Fibroblast of mammary gland (primary cell): ENCODE results near the gene TNIP1.

ENCODE experiments used
- DNase-seq: peaks from one replicate; pipeline ENCODE4 v3.0.0-alpha.2; 2010; ENCODE audit warnings: low read depth
- H3K4me3 ChIP-seq: 2 replicates; pipeline ENCODE4 v1.5.1; 2011; ENCODE audit warnings: low read depth, mild to moderate bottlenecking, low read length, moderate library complexity; ENCODE audit not compliant: control insufficient read depth
- TF ChIP-seq, protein P1 (sequence below): conservative IDR thresholded peaks from 2 replicates; pipeline ENCODE4 v1.5.1; 2011; ENCODE audit warnings: low read depth, low read length, inconsistent platforms; ENCODE audit not compliant: control insufficient read depth, insufficient read depth

The TNIP1 gene

DNA sequence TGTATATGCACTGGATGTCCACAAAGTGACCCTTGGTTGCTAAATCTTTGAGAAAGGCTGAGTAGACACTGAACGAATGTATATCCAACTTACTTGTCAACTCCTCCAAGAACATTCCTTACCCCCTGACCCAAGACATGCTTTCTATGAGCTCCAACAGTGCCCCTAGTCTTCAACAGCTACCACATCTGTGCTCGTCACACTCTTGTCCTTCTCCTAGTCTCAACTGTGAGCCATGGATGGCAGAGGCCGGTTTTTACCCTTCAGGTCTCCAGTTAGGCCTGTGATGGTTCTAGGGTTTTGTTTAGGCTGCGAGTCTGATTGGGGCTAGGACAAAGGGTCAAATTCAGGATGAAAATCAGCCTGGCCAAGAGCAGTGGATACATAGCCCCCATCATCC is 79.4 kb downstream of the TNIP1 start:
- TF ChIP-seq, protein P1, sequence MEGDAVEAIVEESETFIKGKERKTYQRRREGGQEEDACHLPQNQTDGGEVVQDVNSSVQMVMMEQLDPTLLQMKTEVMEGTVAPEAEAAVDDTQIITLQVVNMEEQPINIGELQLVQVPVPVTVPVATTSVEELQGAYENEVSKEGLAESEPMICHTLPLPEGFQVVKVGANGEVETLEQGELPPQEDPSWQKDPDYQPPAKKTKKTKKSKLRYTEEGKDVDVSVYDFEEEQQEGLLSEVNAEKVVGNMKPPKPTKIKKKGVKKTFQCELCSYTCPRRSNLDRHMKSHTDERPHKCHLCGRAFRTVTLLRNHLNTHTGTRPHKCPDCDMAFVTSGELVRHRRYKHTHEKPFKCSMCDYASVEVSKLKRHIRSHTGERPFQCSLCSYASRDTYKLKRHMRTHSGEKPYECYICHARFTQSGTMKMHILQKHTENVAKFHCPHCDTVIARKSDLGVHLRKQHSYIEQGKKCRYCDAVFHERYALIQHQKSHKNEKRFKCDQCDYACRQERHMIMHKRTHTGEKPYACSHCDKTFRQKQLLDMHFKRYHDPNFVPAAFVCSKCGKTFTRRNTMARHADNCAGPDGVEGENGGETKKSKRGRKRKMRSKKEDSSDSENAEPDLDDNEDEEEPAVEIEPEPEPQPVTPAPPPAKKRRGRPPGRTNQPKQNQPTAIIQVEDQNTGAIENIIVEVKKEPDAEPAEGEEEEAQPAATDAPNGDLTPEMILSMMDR = no peak
- DNase-seq = no peak
- no peak overlapping the region for H3K4me3 ChIP-seq

DNA sequence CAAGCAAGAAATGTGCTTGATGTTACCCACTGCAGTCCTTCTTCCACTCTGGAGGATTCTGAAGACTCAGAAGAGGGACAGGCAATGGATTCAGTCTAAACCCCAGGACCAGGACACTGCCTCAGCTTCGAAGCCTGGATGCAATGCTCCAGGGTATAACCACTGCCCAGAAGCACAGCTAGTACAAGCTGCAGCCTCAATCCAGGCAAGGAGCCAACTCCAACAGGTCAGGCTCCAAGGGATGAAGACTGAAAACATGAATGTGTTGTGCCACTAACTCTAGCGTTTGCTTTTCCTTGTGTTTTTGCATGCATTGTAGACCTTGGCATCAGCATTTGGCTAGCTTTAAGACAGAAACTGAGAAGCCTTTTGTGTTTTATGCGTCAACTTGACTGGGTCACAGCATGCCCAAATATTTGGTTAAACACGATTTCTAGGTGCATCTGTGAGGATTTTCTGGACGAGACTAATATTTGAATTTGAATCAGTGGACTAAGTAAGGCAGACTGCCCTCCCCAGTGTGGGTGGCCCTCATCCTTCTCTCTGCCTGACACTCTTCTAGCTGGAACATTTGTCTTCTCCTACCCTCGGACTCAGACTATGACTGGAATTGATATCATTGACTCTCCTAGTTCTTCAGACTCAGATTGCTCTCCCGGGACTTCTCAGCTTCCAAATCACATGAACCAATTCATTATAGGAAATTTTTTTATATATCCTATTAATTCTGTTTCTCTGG is 81.0 kb downstream of the TNIP1 start:
- no peak overlapping the region for H3K4me3 ChIP-seq
- TF ChIP-seq, protein P1 = no peak
- DNase-seq = peak; percentile 34

DNA sequence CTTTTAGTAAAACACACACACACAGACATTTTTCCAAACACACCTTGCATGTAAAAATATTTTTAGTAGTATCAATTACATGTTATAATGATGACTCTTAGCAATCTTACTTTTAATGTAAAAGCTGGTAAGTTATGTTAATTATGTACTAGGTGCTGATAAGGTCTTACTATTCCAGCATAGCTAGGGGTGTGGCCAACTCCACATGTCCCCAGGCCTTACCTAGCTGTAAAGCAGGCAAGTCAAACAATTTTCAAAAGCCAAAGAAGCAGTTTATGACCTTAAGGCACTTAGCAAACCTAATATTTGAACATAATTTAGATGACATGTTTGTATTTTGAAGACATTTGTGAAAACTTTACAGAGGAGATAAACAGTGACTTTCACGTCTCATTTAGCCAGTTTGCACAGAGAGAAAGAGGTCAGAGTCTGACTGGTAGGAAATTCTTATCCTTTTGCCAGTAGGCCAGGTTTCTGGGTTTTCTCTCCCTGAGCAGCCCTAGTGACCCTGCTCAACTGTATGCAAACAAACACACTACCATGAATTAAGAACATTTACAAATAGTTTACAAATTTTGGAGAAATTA is 86.9 kb downstream of the TNIP1 start:
- TF ChIP-seq, protein P1 = no peak
- no peak for DNase-seq
- H3K4me3 ChIP-seq = no peak overlapping the region

DNA sequence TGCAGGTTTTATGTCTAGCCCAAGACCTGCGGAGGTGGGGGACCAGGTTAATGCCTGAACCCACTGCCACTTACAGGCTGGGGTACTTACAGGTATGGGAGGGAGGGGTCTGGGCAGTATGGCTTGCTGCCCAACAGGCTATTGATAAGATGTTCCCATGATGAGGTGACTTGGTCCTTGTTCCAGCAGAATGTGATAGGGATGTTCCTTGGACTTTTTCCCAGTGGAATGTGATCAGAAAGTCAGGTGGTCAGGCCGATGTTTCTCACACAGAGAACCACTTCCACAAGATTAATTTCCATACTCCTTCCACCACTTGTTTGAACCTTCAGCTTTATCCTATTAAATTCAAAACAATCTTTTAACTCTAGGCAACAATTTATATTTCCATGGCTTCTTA is 87.4 kb downstream of the TNIP1 start:
- no peak overlapping the region for H3K4me3 ChIP-seq
- TF ChIP-seq, protein P1 = no peak
- DNase-seq = no peak

DNA sequence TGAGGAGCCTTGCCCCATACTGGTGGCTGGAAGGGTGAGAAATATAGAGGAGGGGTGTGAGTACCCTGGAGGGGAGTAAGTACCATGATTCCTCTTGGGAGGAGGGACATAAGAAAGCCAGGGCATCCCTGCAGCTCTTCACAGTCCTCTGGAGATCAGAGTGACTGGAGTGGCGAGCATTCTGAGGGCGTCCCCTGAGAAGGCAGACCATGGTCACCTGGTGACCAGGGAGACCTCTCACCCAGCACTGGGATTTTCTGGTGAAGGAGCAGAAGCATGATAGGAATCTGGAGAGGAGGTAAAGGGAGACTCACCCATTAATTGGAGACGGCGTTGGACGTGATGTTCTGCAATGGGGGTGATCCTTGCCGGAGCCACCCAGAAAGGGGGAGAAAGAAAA is 88.1 kb downstream of the TNIP1 start:
- TF ChIP-seq, protein P1 = no peak
- no peak overlapping the region for H3K4me3 ChIP-seq
- no peak for DNase-seq

DNA sequence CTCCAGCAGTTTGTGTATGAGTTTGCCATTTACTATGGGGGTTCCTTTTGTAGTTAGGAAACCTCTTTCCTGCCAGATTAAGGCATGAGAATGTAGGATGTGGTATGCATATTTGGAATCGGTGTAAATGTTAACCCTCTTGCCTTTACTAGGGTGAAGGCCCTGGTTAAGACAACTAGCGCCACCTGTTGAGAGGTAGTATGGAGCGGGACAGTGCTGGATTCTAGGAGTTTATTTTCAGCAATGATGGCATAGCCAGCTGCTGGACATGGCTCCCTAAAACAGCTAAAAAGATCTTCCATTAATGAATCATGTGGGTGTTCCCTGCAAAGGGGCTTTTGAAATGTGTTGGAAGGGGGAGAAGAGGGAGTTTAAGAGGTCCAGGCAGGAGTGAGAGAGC is 91.1 kb downstream of the TNIP1 start:
- TF ChIP-seq, protein P1 = peak; percentile 15
- no peak for DNase-seq
- H3K4me3 ChIP-seq = no peak overlapping the region
